Ascending aorta (tissue), 2 donors: ENCODE measurements around the gene HCFC1. TPM values are rescaled to one million over a fixed set of nuclear protein-coding genes. Genes with fewer than 3 reads are reported as not detected.

Source experiments
- DNase-seq, 2 donors: peaks; one replicate each; pipeline ENCODE4 v3.0.0-alpha.2; 2019; ENCODE audit warnings: low spot score in 2 of 2
- H3K27ac ChIP-seq, 2 donors: fragments of 200-600 bp; sonication (generic); one replicate each; pipeline ENCODE4 v1.5.1; 2016 to 2017; ENCODE audit warnings: mild to moderate bottlenecking in 1 of 2
- H3K27me3 ChIP-seq: fragments of 200-600 bp; sonication (generic); one replicate; pipeline ENCODE4 v1.5.1; 2017
- H3K36me3 ChIP-seq, 2 donors: fragments of 200-600 bp; sonication (generic); one replicate each; pipeline ENCODE4 v1.5.1; 2016
- H3K4me1 ChIP-seq, 2 donors: fragments of 200-600 bp; sonication (generic); one replicate each; pipeline ENCODE4 v1.5.1; 2016 to 2017; ENCODE audit warnings: mild to moderate bottlenecking in 1 of 2
- H3K4me3 ChIP-seq, 2 donors: fragments of 200-600 bp; sonication (generic); one replicate each; pipeline ENCODE4 v1.5.1; 2016 to 2017; ENCODE audit warnings: mild to moderate bottlenecking in 1 of 2
- H3K9me3 ChIP-seq, 2 donors: fragments of 200-600 bp; sonication (generic); one replicate each; pipeline ENCODE4 v1.5.1; 2016
- intact Hi-C: fragments of 100-400 bp; cut with DNase I; formaldehyde crosslinking; loops from one replicate; pipeline ENCODE4 v1.15.1; 2023
- total RNA-seq: library from RNA; depleted of rRNA; stranded (reverse); fragments of >200 nt; gene quantifications from one replicate; pipeline ENCODE4 v1.1.0, GENCODE V29; 2016
- TF ChIP-seq, protein P1 (sequence below), 3 experiments: fragments of 200-600 bp in 2 of 3; fragments of 450-650 bp in 1 of 3; sonication (generic) in 2 of 3; IDR thresholded peaks; one replicate each; pipeline ENCODE4 v1.5.1; 2016 to 2019; ENCODE audit warnings: antibody characterized with exemption in 3 of 3, mild to moderate bottlenecking in 1 of 3, moderate library complexity in 1 of 3

Gene HCFC1
- total RNA-seq, 1 donor from 2014 or later: 91.4 TPM

DNA sequence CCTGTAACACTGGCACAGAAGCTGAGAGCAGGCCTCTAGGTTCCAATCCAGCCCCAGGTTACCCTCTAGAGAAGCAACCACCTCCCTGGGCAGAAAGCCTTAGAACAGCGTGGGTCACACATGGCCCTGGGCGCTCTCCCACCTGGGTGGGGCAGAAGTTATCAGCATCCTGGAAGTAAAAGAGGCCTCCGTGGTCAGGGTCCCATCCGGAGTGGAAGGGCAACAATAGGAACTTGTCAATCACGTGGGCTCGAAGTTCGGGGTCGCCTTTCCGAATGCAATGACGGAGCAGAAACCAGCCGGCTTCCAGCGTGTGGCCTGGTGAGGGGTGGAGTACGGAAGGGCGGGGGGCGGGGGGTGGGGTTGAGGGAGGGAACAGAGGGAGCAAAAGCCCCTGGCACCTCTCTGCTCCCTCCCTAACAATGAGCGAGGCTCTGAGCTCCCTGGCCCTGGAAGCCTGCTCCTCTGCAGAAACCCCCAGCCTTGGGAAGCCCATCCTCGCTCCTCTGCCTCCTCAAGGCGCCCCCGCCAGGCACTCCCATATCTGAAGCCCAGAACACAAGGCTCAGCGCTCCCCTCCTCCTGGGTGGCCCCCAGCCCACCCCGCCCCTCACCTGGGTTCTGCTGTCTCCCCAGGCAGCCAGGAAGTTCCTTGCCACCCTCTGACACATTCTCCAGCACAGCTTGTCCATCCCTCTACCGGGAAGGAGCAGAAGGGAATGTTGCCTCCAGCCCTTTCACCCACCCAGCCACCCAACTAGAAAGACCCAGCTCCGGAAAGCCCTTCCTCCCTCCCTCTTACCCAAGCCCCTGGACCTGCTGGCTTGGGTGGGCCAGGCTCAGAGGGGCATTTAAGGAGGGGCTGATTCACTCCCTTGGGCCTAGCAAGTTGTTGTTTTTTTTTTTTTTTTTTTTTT lies 30.0 kb downstream of the HCFC1 start:
- Histone ChIP-seq H3K27me3 (no peaks in the 10 kb centered on the region), H3K4me3 (no peak overlapping the region), H3K27ac (no peak overlapping the region), H3K9me3 (no peaks in the 10 kb centered on the region), H3K36me3 (no peaks in the 10 kb centered on the region), H3K4me1 (no peaks in the 10 kb centered on the region)
- intact Hi-C loops: no loop called here
- DNase-seq: no peak
- TF ChIP-seq, protein P1, sequence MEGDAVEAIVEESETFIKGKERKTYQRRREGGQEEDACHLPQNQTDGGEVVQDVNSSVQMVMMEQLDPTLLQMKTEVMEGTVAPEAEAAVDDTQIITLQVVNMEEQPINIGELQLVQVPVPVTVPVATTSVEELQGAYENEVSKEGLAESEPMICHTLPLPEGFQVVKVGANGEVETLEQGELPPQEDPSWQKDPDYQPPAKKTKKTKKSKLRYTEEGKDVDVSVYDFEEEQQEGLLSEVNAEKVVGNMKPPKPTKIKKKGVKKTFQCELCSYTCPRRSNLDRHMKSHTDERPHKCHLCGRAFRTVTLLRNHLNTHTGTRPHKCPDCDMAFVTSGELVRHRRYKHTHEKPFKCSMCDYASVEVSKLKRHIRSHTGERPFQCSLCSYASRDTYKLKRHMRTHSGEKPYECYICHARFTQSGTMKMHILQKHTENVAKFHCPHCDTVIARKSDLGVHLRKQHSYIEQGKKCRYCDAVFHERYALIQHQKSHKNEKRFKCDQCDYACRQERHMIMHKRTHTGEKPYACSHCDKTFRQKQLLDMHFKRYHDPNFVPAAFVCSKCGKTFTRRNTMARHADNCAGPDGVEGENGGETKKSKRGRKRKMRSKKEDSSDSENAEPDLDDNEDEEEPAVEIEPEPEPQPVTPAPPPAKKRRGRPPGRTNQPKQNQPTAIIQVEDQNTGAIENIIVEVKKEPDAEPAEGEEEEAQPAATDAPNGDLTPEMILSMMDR (IDR thresholded peaks at IDR 0.05): no peak

DNA sequence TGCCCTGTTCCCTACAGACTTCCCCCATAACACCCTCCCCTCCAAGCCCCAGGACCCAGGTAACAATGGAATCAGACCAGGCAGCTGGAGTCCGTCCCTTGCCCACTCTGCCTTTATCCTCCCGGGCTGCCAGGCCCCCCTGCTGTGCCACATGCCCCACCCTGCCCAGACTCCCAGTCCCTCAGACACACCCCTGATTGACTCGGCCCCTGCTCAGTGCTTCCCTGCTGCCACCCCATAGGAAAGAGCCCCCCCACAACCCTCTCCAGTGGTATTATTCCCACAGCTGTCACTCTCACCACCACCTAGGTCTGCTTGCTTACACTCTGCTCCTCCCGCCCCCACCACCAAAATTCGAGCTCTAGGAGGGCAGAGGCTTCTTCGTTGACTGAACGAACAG lies 32.0 kb downstream of the HCFC1 start:
- no peaks in the 10 kb centered on the region for H3K9me3 ChIP-seq
- no peaks in the 10 kb centered on the region for H3K4me1 ChIP-seq
- H3K4me3 ChIP-seq: no peak overlapping the region
- no peak for DNase-seq
- H3K27me3 ChIP-seq: no peaks in the 10 kb centered on the region
- TF ChIP-seq, protein P1 (IDR thresholded peaks at IDR 0.05): no peak
- intact Hi-C loops: no loop called here
- no peaks in the 10 kb centered on the region for H3K36me3 ChIP-seq
- no peak overlapping the region for H3K27ac ChIP-seq

DNA sequence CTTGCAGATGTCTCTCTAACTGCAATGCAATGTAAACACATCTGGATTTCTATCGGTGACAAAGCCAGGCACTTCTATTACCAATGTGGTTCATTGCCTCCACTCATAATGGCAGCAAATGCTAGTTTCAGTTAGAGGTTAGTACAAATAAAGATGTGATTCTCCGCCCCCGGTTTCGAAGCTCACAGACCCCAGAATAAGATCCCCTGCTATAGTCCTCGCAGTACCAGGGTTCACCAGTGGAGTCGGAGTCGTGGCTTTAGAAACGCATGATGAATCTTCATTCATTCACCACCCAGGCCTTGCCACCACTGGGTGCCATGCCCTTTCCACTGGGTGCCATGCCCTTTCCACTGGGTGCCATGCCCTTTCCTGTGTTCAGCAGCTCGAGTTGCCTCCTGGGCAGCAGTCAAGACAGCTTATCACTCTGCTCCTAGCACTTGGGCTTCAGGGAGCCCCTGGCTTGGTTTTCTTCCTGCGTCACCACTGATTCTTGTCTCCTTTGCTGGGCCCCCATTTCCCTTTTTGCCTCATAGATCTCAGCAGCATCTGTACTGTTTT lies 33.3 kb downstream of the HCFC1 start:
- Histone ChIP-seq H3K4me1 (peaks cover 0 to 9% of the 10 kb centered on the region in 2 donors), H3K27me3 (no peaks in the 10 kb centered on the region), H3K27ac (no peak overlapping the region), H3K36me3 (no peaks in the 10 kb centered on the region), H3K9me3 (no peaks in the 10 kb centered on the region), H3K4me3 (no peak overlapping the region)
- DNase-seq: no peak
- TF ChIP-seq, protein P1 (IDR thresholded peaks at IDR 0.05): no peak
- intact Hi-C loops: no loop called here

DNA sequence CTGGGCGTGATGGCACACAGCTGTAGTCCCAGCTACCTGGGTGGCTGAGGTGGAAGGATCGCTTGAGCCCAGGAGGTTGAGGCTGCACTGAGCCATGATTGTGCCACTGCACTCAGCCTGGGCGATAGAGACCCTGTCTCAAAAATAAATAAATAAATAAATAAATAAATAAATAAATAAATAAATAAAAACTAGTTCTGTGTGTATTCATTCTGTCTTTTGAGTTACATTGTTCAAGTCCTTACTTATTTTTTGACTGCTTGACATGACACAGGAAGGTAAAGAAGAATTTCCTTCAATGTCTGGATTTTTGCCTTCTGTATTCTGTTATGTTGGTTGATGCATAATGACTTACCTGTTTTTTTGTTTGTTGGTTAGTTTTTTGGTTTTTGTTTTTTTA lies 34.6 kb downstream of the HCFC1 start:
- H3K9me3 ChIP-seq: no peaks in the 10 kb centered on the region
- intact Hi-C loops: no loop called here
- no peak overlapping the region for H3K27ac ChIP-seq
- no peak for DNase-seq
- H3K27me3 ChIP-seq: no peaks in the 10 kb centered on the region
- H3K36me3 ChIP-seq: peaks cover 4 to 5% of the 10 kb centered on the region in 2 donors
- no peak overlapping the region for H3K4me3 ChIP-seq
- TF ChIP-seq, protein P1 (IDR thresholded peaks at IDR 0.05): no peak
- peaks cover 0 to 9% of the 10 kb centered on the region in 2 donors for H3K4me1 ChIP-seq

DNA sequence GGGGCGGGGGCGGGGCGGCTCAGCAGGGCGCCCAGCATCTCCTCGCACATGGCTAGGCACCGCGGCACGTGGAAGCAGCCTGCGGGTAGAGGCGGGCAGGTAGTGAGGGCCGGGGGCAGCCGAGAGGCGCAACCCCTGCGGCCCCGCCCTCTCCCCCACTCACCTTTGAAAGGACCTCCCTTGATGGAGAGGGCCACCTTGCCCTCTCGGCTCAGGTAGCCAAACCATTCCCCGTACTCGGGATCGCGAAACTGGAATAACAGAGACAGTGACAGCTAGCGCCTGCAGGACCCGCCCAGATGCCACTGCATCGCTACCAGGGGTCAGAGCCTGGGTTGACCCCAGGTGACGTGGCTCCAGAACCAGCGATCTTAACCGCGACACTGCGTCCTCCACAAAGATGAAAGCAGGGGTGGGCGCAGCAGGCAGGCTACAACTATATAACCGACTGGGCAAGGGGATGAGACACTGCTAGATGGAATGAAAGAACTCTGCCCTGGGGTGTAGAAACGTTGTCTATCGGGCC lies 36.2 kb downstream of the HCFC1 start:
- H3K27me3 ChIP-seq: no peaks in the 10 kb centered on the region
- no peaks in the 10 kb centered on the region for H3K9me3 ChIP-seq
- peak overlapping the region; percentile 82 to 93 for H3K4me3 ChIP-seq
- peaks cover 18 to 19% of the 10 kb centered on the region in 2 donors for H3K36me3 ChIP-seq
- no peak overlapping the region for H3K27ac ChIP-seq
- H3K4me1 ChIP-seq: peaks cover 0 to 9% of the 10 kb centered on the region in 2 donors
- TF ChIP-seq, protein P1 (IDR thresholded peaks at IDR 0.05): no peak
- no peak for DNase-seq
- intact Hi-C loops: no loop called here
